Peyer's patch (tissue), 4 donors: ENCODE measurements around the gene SPTB. TPM values are rescaled to one million over a fixed set of nuclear protein-coding genes. Genes with fewer than 3 reads are reported as not detected.

ENCODE experiments used
- DNase-seq, 3 donors: peaks; one replicate each; pipeline ENCODE4 v3.0.0-alpha.2; 2017 to 2019
- H3K27ac ChIP-seq, 4 donors: fragments of 200-600 bp; sonication (generic); one replicate each; pipeline ENCODE4 v1.5.1; 2016 to 2019
- H3K27me3 ChIP-seq, 2 donors: fragments of 200-600 bp; sonication (generic); one replicate each; pipeline ENCODE4 v1.5.1; 2019
- H3K36me3 ChIP-seq, 3 donors: fragments of 200-600 bp; sonication (generic); one replicate each; pipeline ENCODE4 v1.5.1; 2016 to 2019
- H3K4me1 ChIP-seq, 4 donors: fragments of 200-600 bp; sonication (generic); one replicate each; pipeline ENCODE4 v1.5.1; 2016 to 2019
- H3K4me3 ChIP-seq, 4 donors: fragments of 200-600 bp; sonication (generic); 1 replicate in 3 of 4; 2 replicates in 1 of 4; pipeline ENCODE4 v1.5.1; 2016 to 2019; ENCODE audit warnings: mild to moderate bottlenecking in 1 of 4
- H3K9me3 ChIP-seq, 4 donors: fragments of 200-600 bp; sonication (generic); one replicate each; pipeline ENCODE4 v1.5.1; 2016 to 2019; ENCODE audit warnings: mild to moderate bottlenecking in 1 of 4
- POLR2A ChIP-seq, 2 donors: fragments of 450-650 bp; IDR thresholded peaks; one replicate each; pipeline ENCODE4 v1.5.1; 2017; ENCODE audit warnings: antibody characterized with exemption in 2 of 2, mild to moderate bottlenecking in 2 of 2, moderate library complexity in 2 of 2
- total RNA-seq, 4 donors: library from RNA; depleted of rRNA; stranded (reverse); fragments of >200 nt; gene quantifications; one replicate each; pipeline ENCODE4 v1.1.0, GENCODE V29; 2016
- TF ChIP-seq, protein P1 (sequence below), 6 experiments: fragments of 450-650 bp in 4 of 6; fragments of 200-600 bp in 2 of 6; sonication (generic) in 1 of 6; IDR thresholded peaks; one replicate each; pipeline ENCODE4 v1.5.1; 2017 to 2019; ENCODE audit warnings: antibody characterized with exemption in 6 of 6, mild to moderate bottlenecking in 3 of 6, moderate library complexity in 1 of 6

The SPTB gene
- total RNA-seq, 4 donors from 2014 or later = 0.57 to 2.5 (median 0.94) TPM; not detected in 1

- H3K27ac ChIP-seq = no peak overlapping the region
- H3K36me3 ChIP-seq = no peaks in the 10 kb centered on the region
- no peaks in the 10 kb centered on the region for H3K4me1 ChIP-seq
- no peaks in the 10 kb centered on the region for H3K27me3 ChIP-seq
- DNase-seq = no peak
- H3K4me3 ChIP-seq = no peak overlapping the region
- H3K9me3 ChIP-seq = no peaks in the 10 kb centered on the region
- TF ChIP-seq, protein P1, sequence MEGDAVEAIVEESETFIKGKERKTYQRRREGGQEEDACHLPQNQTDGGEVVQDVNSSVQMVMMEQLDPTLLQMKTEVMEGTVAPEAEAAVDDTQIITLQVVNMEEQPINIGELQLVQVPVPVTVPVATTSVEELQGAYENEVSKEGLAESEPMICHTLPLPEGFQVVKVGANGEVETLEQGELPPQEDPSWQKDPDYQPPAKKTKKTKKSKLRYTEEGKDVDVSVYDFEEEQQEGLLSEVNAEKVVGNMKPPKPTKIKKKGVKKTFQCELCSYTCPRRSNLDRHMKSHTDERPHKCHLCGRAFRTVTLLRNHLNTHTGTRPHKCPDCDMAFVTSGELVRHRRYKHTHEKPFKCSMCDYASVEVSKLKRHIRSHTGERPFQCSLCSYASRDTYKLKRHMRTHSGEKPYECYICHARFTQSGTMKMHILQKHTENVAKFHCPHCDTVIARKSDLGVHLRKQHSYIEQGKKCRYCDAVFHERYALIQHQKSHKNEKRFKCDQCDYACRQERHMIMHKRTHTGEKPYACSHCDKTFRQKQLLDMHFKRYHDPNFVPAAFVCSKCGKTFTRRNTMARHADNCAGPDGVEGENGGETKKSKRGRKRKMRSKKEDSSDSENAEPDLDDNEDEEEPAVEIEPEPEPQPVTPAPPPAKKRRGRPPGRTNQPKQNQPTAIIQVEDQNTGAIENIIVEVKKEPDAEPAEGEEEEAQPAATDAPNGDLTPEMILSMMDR (IDR thresholded peaks at IDR 0.05) = no peak
Observed at GRCh38 chr14:64841772-64842750, 37.6 kb downstream of the SPTB start.

- H3K9me3 ChIP-seq = no peaks in the 10 kb centered on the region
- TF ChIP-seq, protein P1 (IDR thresholded peaks at IDR 0.05) = no peak
- TF ChIP-seq POLR2A (IDR thresholded peaks at IDR 0.05) = no peak
- no peaks in the 10 kb centered on the region for H3K27me3 ChIP-seq
- H3K4me3 ChIP-seq = no peak overlapping the region
- DNase-seq = no peak
- H3K4me1 ChIP-seq = no peaks in the 10 kb centered on the region
- H3K36me3 ChIP-seq = no peaks in the 10 kb centered on the region
- no peak overlapping the region for H3K27ac ChIP-seq
Observed at GRCh38 chr14:64841121-64841651, 38.5 kb downstream of the SPTB start.

DNA sequence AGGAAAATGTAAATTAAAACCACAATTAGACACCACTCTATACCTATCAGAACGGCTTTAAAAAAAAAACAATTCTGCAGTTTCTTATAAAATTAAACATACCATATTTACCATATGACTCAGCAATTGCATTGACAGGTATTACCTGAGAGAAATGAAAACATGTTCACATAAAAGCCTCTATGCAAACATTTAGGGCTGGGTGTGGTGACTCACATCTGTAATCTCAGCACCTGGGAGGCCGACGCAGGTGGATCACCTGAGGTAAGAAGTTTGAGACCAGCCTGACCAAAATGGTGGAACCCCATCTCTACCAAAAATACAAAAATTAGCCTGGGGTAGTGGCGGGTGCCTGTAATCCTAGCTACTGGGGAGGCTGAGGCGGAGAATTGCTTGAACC lies 41.1 kb downstream of the SPTB start:
- no peak for TF ChIP-seq POLR2A (IDR thresholded peaks at IDR 0.05)
- TF ChIP-seq, protein P1 (IDR thresholded peaks at IDR 0.05) = no peak
- DNase-seq = no peak
- Histone ChIP-seq H3K36me3 (no peaks in the 10 kb centered on the region), H3K4me1 (no peaks in the 10 kb centered on the region), H3K27ac (no peak overlapping the region), H3K27me3 (no peaks in the 10 kb centered on the region), H3K4me3 (no peak overlapping the region), H3K9me3 (no peaks in the 10 kb centered on the region)

- Histone ChIP-seq H3K36me3 (no peaks in the 10 kb centered on the region), H3K27ac (no peak overlapping the region), H3K27me3 (no peaks in the 10 kb centered on the region), H3K4me3 (no peak overlapping the region), H3K9me3 (no peaks in the 10 kb centered on the region), H3K4me1 (no peaks in the 10 kb centered on the region)
- TF ChIP-seq POLR2A (IDR thresholded peaks at IDR 0.05) = no peak
- TF ChIP-seq, protein P1 (IDR thresholded peaks at IDR 0.05) = no peak
- DNase-seq = no peak
Observed at GRCh38 chr14:64835431-64835830, 44.3 kb downstream of the SPTB start.

- H3K9me3 ChIP-seq = no peaks in the 10 kb centered on the region
- no peaks in the 10 kb centered on the region for H3K4me1 ChIP-seq
- TF ChIP-seq, protein P1 (IDR thresholded peaks at IDR 0.05) = no peak
- no peak for TF ChIP-seq POLR2A (IDR thresholded peaks at IDR 0.05)
- no peaks in the 10 kb centered on the region for H3K27me3 ChIP-seq
- no peaks in the 10 kb centered on the region for H3K36me3 ChIP-seq
- DNase-seq = no peak
- H3K27ac ChIP-seq = no peak overlapping the region
- H3K4me3 ChIP-seq = no peak overlapping the region
Observed at GRCh38 chr14:64834965-64835364, 44.7 kb downstream of the SPTB start.
